IMR-90 (cell line): ENCODE measurements around the gene NEK4. TPM values are rescaled to one million over a fixed set of nuclear protein-coding genes. Genes with fewer than 3 reads are reported as not detected.
A peak's percentile ranks its signal among the peaks of the same experiment; 100 is the strongest.

Experiments
- ATAC-seq: fragments of 200-7000 bp; cut with Tn5 transposase; 2 replicates; pipeline ENCODE4 v1.9.1; 2020; ENCODE audit warnings: low read depth, mild to moderate bottlenecking, moderate library complexity
- BruUV-seq: library from RNA; stranded (reverse); fragments of 400-500 nt; replicated peaks from 2 replicates; lab custom pipeline; 2021; lab: Mats Ljungman, UMichigan
- CTCF ChIA-PET: fragments of 300-600 bp; formaldehyde crosslinking; extraction: SDS; loops from one replicate; lab custom pipeline; 2021; ENCODE audit warnings: antibody characterized with exemption; lab: Yijun Ruan, JAX
- POLR2A ChIA-PET: fragments of 300-600 bp; sonication (Branson Sonifier 250); formaldehyde crosslinking; loops from one replicate; lab custom pipeline; 2022; ENCODE audit warnings: antibody characterized with exemption; ENCODE audit not compliant: unreplicated experiment; lab: Charles Lee
- DNase-seq: peaks from one replicate; pipeline ENCODE4 v3.0.0; 2013
- H2AFZ ChIP-seq: replicated peaks from 2 replicates; pipeline ENCODE3; 2013; ENCODE audit warnings: low read length, mild to moderate bottlenecking; ENCODE audit not compliant: poor library complexity
- H2AK5ac ChIP-seq: 2 replicates; pipeline ENCODE4 v1.6.1; 2013; ENCODE audit warnings: low read depth, low read length, inconsistent platforms
- H2AK9ac ChIP-seq: replicated peaks from 2 replicates; pipeline ENCODE3; 2013; ENCODE audit warnings: mild to moderate bottlenecking, low read depth, low read length, moderate library complexity; ENCODE audit not compliant: poor library complexity
- H2BK120ac ChIP-seq: 2 replicates; pipeline ENCODE4 v1.6.1; 2013; ENCODE audit warnings: low read depth, low read length, inconsistent platforms
- H2BK15ac ChIP-seq: 3 replicates; pipeline ENCODE4 v1.6.1; 2013; ENCODE audit warnings: low read depth, low read length, inconsistent platforms
- H2BK20ac ChIP-seq: 2 replicates; pipeline ENCODE4 v1.6.1; 2013; ENCODE audit warnings: low read depth, mild to moderate bottlenecking, inconsistent platforms, low read length, moderate library complexity
- H2BK5ac ChIP-seq: 2 replicates; pipeline ENCODE4 v1.6.1; 2013; ENCODE audit warnings: mild to moderate bottlenecking, low read depth, low read length, inconsistent platforms; ENCODE audit not compliant: poor library complexity, severe bottlenecking
- H3K14ac ChIP-seq: replicated peaks from 2 replicates; pipeline ENCODE4 v1.6.1; 2013; ENCODE audit warnings: low read depth, low read length, inconsistent platforms
- H3K18ac ChIP-seq: 2 replicates; pipeline ENCODE4 v1.6.1; 2013; ENCODE audit warnings: low read depth, low read length, control low read depth
- H3K23ac ChIP-seq: 2 replicates; pipeline ENCODE4 v1.6.1; 2013; ENCODE audit warnings: low read depth, low read length, inconsistent platforms
- H3K27ac ChIP-seq: 2 replicates; pipeline ENCODE4 v1.5.1; 2013; ENCODE audit warnings: mild to moderate bottlenecking, control low read depth, low read length; ENCODE audit not compliant: insufficient read depth
- H3K27me3 ChIP-seq: 2 replicates; pipeline ENCODE4 v1.6.1; 2013; ENCODE audit warnings: low read length; ENCODE audit not compliant: control insufficient read depth, insufficient read depth
- H3K36me3 ChIP-seq: 2 replicates; pipeline ENCODE4 v1.6.1; 2013; ENCODE audit warnings: low read length, mixed read lengths; ENCODE audit not compliant: control insufficient read depth, insufficient read depth
- H3K4ac ChIP-seq: 2 replicates; pipeline ENCODE4 v1.6.1; 2013; ENCODE audit warnings: low read depth, low read length, inconsistent platforms
- H3K4me1 ChIP-seq: 2 replicates; pipeline ENCODE4 v1.6.1; 2013; ENCODE audit warnings: low read length, mixed read lengths; ENCODE audit not compliant: control insufficient read depth, insufficient read depth
- H3K4me2 ChIP-seq: 2 replicates; pipeline ENCODE4 v1.6.1; 2013; ENCODE audit warnings: low read depth, mild to moderate bottlenecking, control low read depth, low read length, moderate library complexity
- H3K4me3 ChIP-seq: 2 replicates; pipeline ENCODE4 v1.5.1; 2013; ENCODE audit warnings: low read depth, mild to moderate bottlenecking, control low read depth, low read length, moderate library complexity; ENCODE audit not compliant: insufficient read depth
- H3K56ac ChIP-seq: 2 replicates; pipeline ENCODE4 v1.6.1; 2013; ENCODE audit warnings: low read length, inconsistent platforms; ENCODE audit not compliant: insufficient read depth; ENCODE audit errors: extremely low read depth
- H3K79me1 ChIP-seq, 2 experiments: 2 replicates each; pipeline ENCODE4 v1.6.1; 2013; ENCODE audit warnings: low read length in 2 of 2, inconsistent platforms in 1 of 2, low read depth in 1 of 2
- H3K9ac ChIP-seq: 2 replicates; pipeline ENCODE4 v1.6.1; 2013; ENCODE audit warnings: low read depth, low read length, control low read depth
- H3K9me1 ChIP-seq: 2 replicates; pipeline ENCODE4 v1.6.1; 2013; ENCODE audit warnings: low read length, inconsistent platforms; ENCODE audit not compliant: insufficient read depth
- H3K9me3 ChIP-seq: 2 replicates; pipeline ENCODE4 v1.6.1; 2013; ENCODE audit warnings: low read length; ENCODE audit not compliant: control insufficient read depth, insufficient read depth
- H4K20me1 ChIP-seq: 2 replicates; pipeline ENCODE4 v1.6.1; 2013; ENCODE audit warnings: low read length, inconsistent platforms; ENCODE audit not compliant: insufficient read depth
- H4K5ac ChIP-seq: 2 replicates; pipeline ENCODE4 v1.6.1; 2013; ENCODE audit warnings: mild to moderate bottlenecking, low read depth, low read length, control low read depth
- H4K8ac ChIP-seq, 2 experiments: 2 replicates each; pipeline ENCODE4 v1.6.1; 2013; ENCODE audit warnings: low read depth in 2 of 2, low read length in 2 of 2, control low read depth in 1 of 2, inconsistent platforms in 1 of 2
- H4K91ac ChIP-seq: 2 replicates; pipeline ENCODE4 v1.6.1; 2013; ENCODE audit warnings: low read depth, low read length, inconsistent platforms; ENCODE audit not compliant: insufficient read depth
- MAFK ChIP-seq: IDR thresholded peaks from 2 replicates; pipeline ENCODE4 v1.6.1; 2012; ENCODE audit warnings: low read depth, low read length, improper control_type of control experiment
- SMC3 ChIP-seq: fragments of 150-350 bp; IDR thresholded peaks from 2 replicates; pipeline ENCODE4 v1.6.1; 2016; ENCODE audit warnings: low read depth, mild to moderate bottlenecking, antibody characterized with exemption, low read length, moderate library complexity
- WGBS, 2 experiments: methylation state at CpG; one replicate each; pipeline versions ENCODE4 v1.1.5 to v1.1.7; 2013; ENCODE audit warnings: missing lambda C conversion rate in 2 of 2; ENCODE audit not compliant: insufficient read length in 1 of 2; ENCODE audit errors: extremely low coverage in 2 of 2; 5-methylcytosine and 5-hydroxymethylcytosine counted together
- dilution Hi-C: fragments of 300-500 bp; cut with HindIII; formaldehyde crosslinking; loops from one replicate; pipeline ENCODE4 v1.14.3; 2018; ENCODE audit warnings: low sequenced_read_pairs; ENCODE audit not compliant: unreplicated experiment
- in situ Hi-C: fragments of 300-500 bp; cut with MboI; formaldehyde crosslinking; loops from 3 replicates; pipeline ENCODE4 v1.14.3; 2019; ENCODE audit warnings: low sequenced_read_pairs, inconsistent platforms, mixed read lengths
- intact Hi-C: fragments of 100-400 bp; cut with micrococcal nuclease; formaldehyde crosslinking; loops from 2 replicates; pipeline ENCODE4 v1.10.0; 2022
- polyA plus RNA-seq, 3 experiments: library from polyadenylated mRNA; depleted of rRNA; stranded (reverse); fragments of >200 nt; gene quantifications; 2 replicates each; pipeline ENCODE4 v1.2.3, GENCODE V29; 2012; ENCODE audit warnings: low replicate concordance in 1 of 3
- total RNA-seq: library from RNA; depleted of rRNA; stranded (reverse); fragments of >200 nt; gene quantifications from 2 replicates; pipeline ENCODE4 v1.2.3, GENCODE V29; 2012

NEK4 gene
- total and polyA plus RNA-seq, 2 of the 4 experiments (the other 2 are of a cell fraction) = 10.3 to 24.7 TPM

DNA sequence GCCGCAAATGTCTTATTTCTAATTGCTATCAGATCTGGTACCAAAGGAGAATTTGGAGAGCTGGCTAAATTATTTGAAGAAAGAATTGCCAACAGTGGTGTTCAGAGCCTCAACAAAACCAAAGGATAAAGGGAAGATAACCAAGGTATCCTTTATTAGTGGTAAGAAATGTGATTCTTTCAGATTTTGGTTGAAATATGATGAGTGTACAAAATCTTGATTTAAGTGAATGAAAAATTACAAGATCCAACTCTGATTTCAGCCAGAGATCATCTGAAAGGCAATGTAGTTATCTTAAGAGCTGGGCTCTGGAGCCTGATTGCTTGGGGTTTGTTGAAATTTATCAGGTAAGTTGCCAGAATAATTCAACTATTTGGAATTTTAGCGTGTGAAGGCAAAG is 80.2 kb downstream of the NEK4 start:
- no peak overlapping the region for H3K4ac ChIP-seq
- H4K5ac ChIP-seq = no peak overlapping the region
- no peak overlapping the region for H3K27ac ChIP-seq
- no peak overlapping the region for H3K9ac ChIP-seq
- ATAC-seq (no peak), DNase-seq (no peak)
- 100% methylated on average over 1 of the region's 2 CpGs; no CpG with 5 or more reads in 1 of the 2 experiments for WGBS, 2 experiments
- no peak overlapping the region for H2AFZ ChIP-seq
- TF ChIP-seq SMC3 (no peak), MAFK (peak; percentile 32; the same call in 1 of the 2 replicates)
- peaks cover 66% of the 10 kb centered on the region for H3K36me3 ChIP-seq
- peaks cover 5% of the 10 kb centered on the region; the same call in 1 of the 2 replicates for H3K4me1 ChIP-seq
- intact Hi-C loops = no loop called here
- no peak overlapping the region for H2BK5ac ChIP-seq
- H2BK15ac ChIP-seq = no peak overlapping the region
- no peak overlapping the region for H2AK5ac ChIP-seq
- POLR2A ChIA-PET = no interaction called here
- H2BK120ac ChIP-seq = no peak overlapping the region
- peaks cover 23% of the 10 kb centered on the region for H4K20me1 ChIP-seq
- no peak overlapping the region for H4K91ac ChIP-seq
- H3K23ac ChIP-seq = no peak overlapping the region
- no peak overlapping the region for H3K18ac ChIP-seq
- peaks cover 44 to 70% of the 10 kb centered on the region in 2 experiments for H3K79me1 ChIP-seq
- H3K9me3 ChIP-seq = no peaks in the 10 kb centered on the region
- H2AK9ac ChIP-seq = no peak overlapping the region
- H3K4me3 ChIP-seq = no peak overlapping the region
- peaks cover 3% of the 10 kb centered on the region for H3K9me1 ChIP-seq
- no peak overlapping the region for H3K14ac ChIP-seq
- CTCF ChIA-PET = no interaction called here
- H3K56ac ChIP-seq = no peak overlapping the region
- no peak overlapping the region for H2BK20ac ChIP-seq
- in situ Hi-C loops = no loop called here
- no peaks in the 10 kb centered on the region for H3K27me3 ChIP-seq
- dilution Hi-C loops = no loop called here
- no peak overlapping the region for H3K4me2 ChIP-seq
- no TSS peak for BruUV-seq
- H4K8ac ChIP-seq = no peak overlapping the region
